Measurements from ENCODE around the gene PUS7.
"Not testable (repeated sequence)": the region's sequence is repeated elsewhere in the genome, so short reads cannot be mapped to it uniquely, and the experiment has no call there.

Gene PUS7

GRCh38 chr7:105450177-105450861 is 71.8 kb downstream of the PUS7 start:
- no peak for DNase-seq (ENCODE audit: low spot score)
- in situ Hi-C loops (cut with MboI; ENCODE audit: low sequenced_read_pairs, unreplicated experiment), result no loop called here
- TF ChIP-seq, protein P1, sequence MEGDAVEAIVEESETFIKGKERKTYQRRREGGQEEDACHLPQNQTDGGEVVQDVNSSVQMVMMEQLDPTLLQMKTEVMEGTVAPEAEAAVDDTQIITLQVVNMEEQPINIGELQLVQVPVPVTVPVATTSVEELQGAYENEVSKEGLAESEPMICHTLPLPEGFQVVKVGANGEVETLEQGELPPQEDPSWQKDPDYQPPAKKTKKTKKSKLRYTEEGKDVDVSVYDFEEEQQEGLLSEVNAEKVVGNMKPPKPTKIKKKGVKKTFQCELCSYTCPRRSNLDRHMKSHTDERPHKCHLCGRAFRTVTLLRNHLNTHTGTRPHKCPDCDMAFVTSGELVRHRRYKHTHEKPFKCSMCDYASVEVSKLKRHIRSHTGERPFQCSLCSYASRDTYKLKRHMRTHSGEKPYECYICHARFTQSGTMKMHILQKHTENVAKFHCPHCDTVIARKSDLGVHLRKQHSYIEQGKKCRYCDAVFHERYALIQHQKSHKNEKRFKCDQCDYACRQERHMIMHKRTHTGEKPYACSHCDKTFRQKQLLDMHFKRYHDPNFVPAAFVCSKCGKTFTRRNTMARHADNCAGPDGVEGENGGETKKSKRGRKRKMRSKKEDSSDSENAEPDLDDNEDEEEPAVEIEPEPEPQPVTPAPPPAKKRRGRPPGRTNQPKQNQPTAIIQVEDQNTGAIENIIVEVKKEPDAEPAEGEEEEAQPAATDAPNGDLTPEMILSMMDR (IDR thresholded peaks at IDR 0.05; ENCODE audit: borderline replicate concordance, control extremely low read depth, extremely low read depth, insufficient read depth, missing control alignments), result no peak

DNA sequence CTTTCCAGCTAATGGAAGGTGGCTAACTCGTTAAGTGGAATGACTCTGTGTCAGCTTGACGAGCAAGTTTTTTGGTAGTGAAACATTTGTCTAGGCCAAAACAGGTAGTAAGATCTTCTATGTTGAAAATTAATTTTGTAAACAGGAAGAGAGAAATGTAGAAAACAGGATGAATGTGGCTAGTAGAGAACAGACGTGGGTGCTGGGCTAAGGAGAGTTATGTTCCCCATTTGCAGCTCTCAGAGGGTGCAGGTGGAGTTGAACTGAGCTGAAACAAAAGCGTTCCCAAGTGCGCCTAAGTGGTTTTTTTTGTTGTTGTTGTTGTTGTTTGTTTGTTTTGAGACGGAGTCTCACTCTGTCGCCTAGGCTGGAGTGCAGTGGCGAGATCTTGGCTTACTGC is 73.9 kb downstream of the PUS7 start:
- DNase-seq (ENCODE audit: low spot score), result no peak
- in situ Hi-C loops (cut with MboI; ENCODE audit: low sequenced_read_pairs, unreplicated experiment), result no loop called here
- TF ChIP-seq, protein P1 (IDR thresholded peaks at IDR 0.05; ENCODE audit: borderline replicate concordance, control extremely low read depth, extremely low read depth, insufficient read depth, missing control alignments), result no peak

GRCh38 chr7:105444342-105444987 is 77.6 kb downstream of the PUS7 start:
- in situ Hi-C loops (cut with MboI; ENCODE audit: low sequenced_read_pairs, unreplicated experiment), result no loop called here
- DNase-seq (ENCODE audit: low spot score), result no peak
- TF ChIP-seq, protein P1 (IDR thresholded peaks at IDR 0.05; ENCODE audit: borderline replicate concordance, control extremely low read depth, extremely low read depth, insufficient read depth, missing control alignments), result no peak

DNA sequence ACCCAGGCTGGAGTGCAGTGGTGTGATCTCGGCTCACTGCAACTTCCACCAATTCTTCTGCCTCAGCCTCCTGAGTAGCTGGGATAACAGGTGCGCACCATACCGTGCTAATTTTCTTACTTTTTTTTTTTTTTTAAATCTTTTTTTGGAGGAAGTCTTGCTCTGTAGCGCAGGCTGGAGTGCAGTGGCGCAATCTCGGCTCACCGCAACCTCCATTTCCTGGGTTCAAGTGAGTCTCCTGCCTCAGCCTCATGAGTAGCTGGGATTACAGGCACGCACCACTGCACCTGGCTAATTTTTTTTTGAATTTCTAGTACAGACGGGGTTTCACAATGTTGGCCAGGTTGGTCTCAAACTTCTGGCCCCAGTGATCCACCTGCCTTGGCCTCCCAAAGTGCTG is 79.9 kb downstream of the PUS7 start:
- DNase-seq (ENCODE audit: low spot score); in situ Hi-C loops (cut with MboI; ENCODE audit: low sequenced_read_pairs, unreplicated experiment): not testable (repeated sequence)

DNA sequence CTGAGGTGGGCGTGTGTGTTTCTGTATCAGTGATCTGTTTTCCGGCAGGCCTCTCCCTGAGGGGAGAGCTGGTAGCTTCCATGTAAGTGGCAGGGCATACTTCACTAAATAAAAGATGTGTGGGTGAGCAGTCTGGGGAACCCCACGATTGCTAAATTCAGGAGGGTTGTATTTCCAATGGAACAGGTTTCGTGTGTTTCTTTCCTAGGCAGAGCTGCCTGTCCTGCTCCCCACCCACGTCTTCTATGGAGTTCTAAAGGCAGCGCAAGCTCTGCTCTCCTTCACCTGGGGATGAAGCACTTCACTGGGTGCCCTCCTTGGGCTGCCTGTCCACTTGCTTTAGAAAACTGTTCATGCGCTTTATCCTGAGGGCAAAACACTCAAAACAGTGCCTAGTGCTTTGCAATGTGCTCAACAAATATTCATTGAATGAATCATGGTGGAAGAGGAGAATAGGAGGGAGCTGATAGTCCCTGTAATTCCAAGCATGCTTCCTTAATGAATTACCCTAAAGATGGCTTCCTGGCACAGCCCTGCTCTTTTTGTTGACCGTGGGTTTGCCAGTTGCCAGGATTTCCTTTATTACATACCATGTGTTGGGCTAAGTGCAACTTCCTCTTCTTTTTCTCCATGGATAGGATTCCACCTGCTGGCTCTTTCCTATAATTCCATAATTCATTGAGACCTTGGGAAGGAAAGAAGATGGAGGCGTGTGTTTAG is 82.7 kb downstream of the PUS7 start:
- DNase-seq (ENCODE audit: low spot score), result no peak
- TF ChIP-seq, protein P1 (IDR thresholded peaks at IDR 0.05; ENCODE audit: borderline replicate concordance, control extremely low read depth, extremely low read depth, insufficient read depth, missing control alignments), result no peak
- in situ Hi-C loops (cut with MboI; ENCODE audit: low sequenced_read_pairs, unreplicated experiment), result no loop called here

DNA sequence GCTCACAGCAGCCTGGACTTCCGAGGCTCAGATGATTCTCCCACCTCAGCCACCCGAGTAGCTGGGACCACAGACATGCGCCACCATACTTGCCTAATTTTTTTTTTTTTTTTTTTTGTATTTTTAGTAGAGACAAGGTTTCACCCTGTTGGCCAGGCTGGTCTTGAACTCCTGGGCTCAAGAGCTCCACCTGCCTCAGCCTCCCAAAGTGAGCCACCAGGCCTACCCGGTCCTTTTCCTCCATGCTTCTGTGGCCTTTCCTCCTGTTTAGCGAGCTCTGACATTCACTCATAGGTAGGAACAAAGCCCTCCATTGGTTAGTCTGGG is 83.3 kb downstream of the PUS7 start:
- in situ Hi-C loops (cut with MboI; ENCODE audit: low sequenced_read_pairs, unreplicated experiment), result no loop called here
- TF ChIP-seq, protein P1 (IDR thresholded peaks at IDR 0.05; ENCODE audit: borderline replicate concordance, control extremely low read depth, extremely low read depth, insufficient read depth, missing control alignments), result no peak
- no peak for DNase-seq (ENCODE audit: low spot score)

GRCh38 chr7:105438254-105438653 is 83.8 kb downstream of the PUS7 start:
- in situ Hi-C loops (cut with MboI; ENCODE audit: low sequenced_read_pairs, unreplicated experiment), result no loop called here

DNA sequence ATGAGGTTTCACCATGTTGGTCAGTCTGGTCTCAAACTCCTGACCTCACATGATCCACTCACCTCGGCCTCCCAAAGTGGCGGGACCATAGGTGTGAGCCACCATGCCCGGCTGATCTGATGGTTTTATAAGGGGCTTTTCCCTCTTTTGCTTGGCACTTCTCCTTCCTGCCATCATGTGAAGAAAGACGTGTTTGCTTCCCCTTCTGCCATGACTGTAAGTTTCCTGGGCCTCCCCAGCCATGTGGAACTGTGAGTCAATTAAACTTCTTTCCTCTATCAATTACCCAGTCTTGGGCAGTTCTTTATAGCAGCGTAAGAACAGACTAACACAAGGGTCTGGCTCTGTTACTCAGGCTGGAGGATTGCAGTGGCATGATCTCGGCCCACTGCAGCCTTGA is 84.7 kb downstream of the PUS7 start:
- DNase-seq (ENCODE audit: low spot score); in situ Hi-C loops (cut with MboI; ENCODE audit: low sequenced_read_pairs, unreplicated experiment): not testable (repeated sequence)

More at GRCh38 chr7:105438254-105438653, 83.8 kb downstream of the PUS7 start:
- TF ChIP-seq, protein P1 (IDR thresholded peaks at IDR 0.05; ENCODE audit: borderline replicate concordance, control extremely low read depth, extremely low read depth, insufficient read depth, missing control alignments), result no peak
- no peak for DNase-seq (ENCODE audit: low spot score)

All from GM13976 (cell line).